ENCODE measurements around the gene SKI. TPM values are rescaled to one million over a fixed set of nuclear protein-coding genes. Genes with fewer than 3 reads are reported as not detected.

Gene SKI
- total RNA-seq, 6 experiments from 2014 or later: 23.7 to 84.8 (median 31.4) TPM

- DNase-seq (no peak), ATAC-seq (no peak)
- Histone ChIP-seq H3K9me3 (no peaks in the 10 kb centered on the region), H3K4me3 (no peak overlapping the region), H3K27ac (no peak overlapping the region), H3K4me1 (no peaks in the 10 kb centered on the region), H3K27me3 (no peaks in the 10 kb centered on the region), H3K36me3 (no peaks in the 10 kb centered on the region)
- intact Hi-C loops (cut with DNase I): no loop called here
- TF ChIP-seq POLR2A (IDR thresholded peaks at IDR 0.05) (no peak), CTCF (IDR thresholded peaks at IDR 0.05) (no peak)
- 78% methylated on average over 4 of the region's 33 CpGs for WGBS (ENCODE audit: insufficient coverage, low coverage, low lambda C conversion rate, missing lambda C conversion rate)
Measured at GRCh38 chr1:2334883-2335534, 106.9 kb downstream of the SKI start.

DNA sequence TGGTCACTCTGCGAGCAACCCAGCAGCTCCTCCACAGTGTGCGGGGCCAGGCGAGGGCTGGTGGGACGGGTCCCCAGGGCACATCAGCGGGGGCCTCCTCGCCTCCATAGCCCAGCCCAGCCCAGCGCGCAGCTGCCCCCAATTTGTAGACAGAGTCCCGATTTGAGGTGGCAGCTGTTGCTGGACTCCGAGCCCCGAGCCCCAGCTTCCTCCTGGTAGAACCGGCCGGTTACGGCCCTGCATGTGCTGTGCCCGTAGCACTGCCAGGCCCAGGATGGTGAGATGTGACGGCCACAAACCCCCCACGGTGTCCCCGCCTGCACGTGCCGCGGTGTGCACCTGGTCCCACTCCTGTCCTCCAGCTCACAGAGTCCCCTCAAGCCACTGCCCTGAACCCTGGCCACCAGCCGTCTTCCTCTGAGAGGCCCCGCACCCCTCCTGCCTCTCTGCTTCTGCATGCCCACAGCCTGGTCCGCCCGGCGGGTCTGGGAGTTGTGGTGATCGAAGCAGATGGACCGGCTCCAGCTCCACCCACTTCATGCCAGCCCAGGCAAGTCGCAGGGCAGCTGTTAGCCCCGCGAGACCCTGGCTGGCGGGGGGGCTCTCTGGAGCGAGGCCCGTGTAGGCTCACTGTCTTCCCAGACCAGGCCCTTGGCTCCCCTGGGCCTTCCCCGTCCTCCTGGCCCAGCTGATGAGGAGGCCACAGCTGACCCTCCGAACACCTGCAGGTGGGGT lies 107.8 kb downstream of the SKI start:
- no peaks in the 10 kb centered on the region for H3K9me3 ChIP-seq
- ATAC-seq (no peak), DNase-seq (no peak)
- no peaks in the 10 kb centered on the region for H3K4me1 ChIP-seq
- H3K27me3 ChIP-seq: no peaks in the 10 kb centered on the region
- 95% methylated on average over 4 of the region's 36 CpGs for WGBS (ENCODE audit: insufficient coverage, low coverage, low lambda C conversion rate, missing lambda C conversion rate)
- no peaks in the 10 kb centered on the region for H3K36me3 ChIP-seq
- no peak overlapping the region for H3K27ac ChIP-seq
- intact Hi-C loops (cut with DNase I): no loop called here
- TF ChIP-seq POLR2A (IDR thresholded peaks at IDR 0.05): no peak
- no peak for TF ChIP-seq CTCF (IDR thresholded peaks at IDR 0.05)
- H3K4me3 ChIP-seq: no peak overlapping the region

GRCh38 chr1:2336499-2336898 lies 108.4 kb downstream of the SKI start:
- TF ChIP-seq POLR2A (IDR thresholded peaks at IDR 0.05): no peak
- no peak for TF ChIP-seq CTCF (IDR thresholded peaks at IDR 0.05)
- no peaks in the 10 kb centered on the region for H3K9me3 ChIP-seq
- H3K27me3 ChIP-seq: no peaks in the 10 kb centered on the region
- no peaks in the 10 kb centered on the region for H3K4me1 ChIP-seq
- no CpG with 5 or more reads among the region's 11 CpGs for WGBS (ENCODE audit: insufficient coverage, low coverage, low lambda C conversion rate, missing lambda C conversion rate)
- no peak overlapping the region for H3K27ac ChIP-seq
- no peak overlapping the region for H3K4me3 ChIP-seq
- H3K36me3 ChIP-seq: no peaks in the 10 kb centered on the region
- ATAC-seq (no peak), DNase-seq (no peak)
- intact Hi-C loops (cut with DNase I): no loop called here

DNA sequence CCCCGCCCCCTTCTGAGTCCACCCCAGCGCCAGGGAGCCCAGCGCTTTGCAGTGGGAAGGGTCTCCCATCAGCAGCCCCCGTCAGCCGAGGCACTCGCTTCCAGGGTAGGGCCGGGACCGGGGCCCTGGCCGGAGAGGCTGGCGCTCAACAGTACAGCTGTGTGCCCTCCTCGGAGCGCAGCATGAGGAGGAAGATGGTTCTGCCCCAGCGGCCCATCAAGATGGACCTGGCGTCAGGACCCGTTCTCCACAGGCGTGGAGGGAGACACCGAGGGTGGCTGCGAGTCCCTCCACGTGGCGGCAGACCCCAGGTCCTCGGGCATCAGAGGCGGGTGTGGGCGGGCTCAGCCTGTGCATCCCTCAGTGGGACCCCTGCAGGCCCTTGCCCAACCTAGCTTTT lies 109.0 kb downstream of the SKI start:
- TF ChIP-seq POLR2A (IDR thresholded peaks at IDR 0.05): no peak
- TF ChIP-seq CTCF (IDR thresholded peaks at IDR 0.05): no peak
- DNase-seq (no peak), ATAC-seq (no peak)
- no peak overlapping the region for H3K4me3 ChIP-seq
- WGBS (ENCODE audit: insufficient coverage, low coverage, low lambda C conversion rate, missing lambda C conversion rate): 60% methylated on average over 1 of the region's 23 CpGs
- no peaks in the 10 kb centered on the region for H3K27me3 ChIP-seq
- intact Hi-C loops (cut with DNase I): no loop called here
- no peaks in the 10 kb centered on the region for H3K36me3 ChIP-seq
- no peak overlapping the region for H3K27ac ChIP-seq
- no peaks in the 10 kb centered on the region for H3K4me1 ChIP-seq
- no peaks in the 10 kb centered on the region for H3K9me3 ChIP-seq
